GM12878 (cell line): Measurements from ENCODE around the gene NT5E. TPM values are rescaled to one million over a fixed set of nuclear protein-coding genes. Genes with fewer than 3 reads are reported as not detected.

Source experiments
- JUNB ChIP-seq: IDR thresholded peaks from 2 replicates; pipeline ENCODE4 v1.6.1; 2016; ENCODE audit warnings: antibody characterized with exemption, mild to moderate bottlenecking
- MYC ChIP-seq: IDR thresholded peaks from 2 replicates; pipeline ENCODE4 v1.6.1; 2011; ENCODE audit warnings: mild to moderate bottlenecking, low read length, moderate library complexity, inconsistent platforms; ENCODE audit not compliant: insufficient read depth, insufficient replicate concordance, insufficient read length, severe bottlenecking
- RAD51 ChIP-seq: fragments of 450-650 bp; IDR thresholded peaks from 2 replicates; pipeline ENCODE4 v1.6.1; 2016; ENCODE audit warnings: moderate library complexity, mild to moderate bottlenecking, inconsistent platforms
- SUZ12 ChIP-seq: fragments of 200-600 bp; sonication (generic); IDR thresholded peaks from one replicate; pipeline ENCODE4 v1.6.1; 2018; ENCODE audit warnings: antibody characterized with exemption, mild to moderate bottlenecking; ENCODE audit not compliant: unreplicated experiment
- ZNF274 ChIP-seq: IDR thresholded peaks from one replicate; pipeline ENCODE4 v1.8.0; 2011; ENCODE audit not compliant: insufficient read length, insufficient read depth
- polyA plus RNA-seq, 11 experiments: library from polyadenylated mRNA; depleted of rRNA in 4 of 11; unstranded in 6 of 11; stranded (reverse) in 5 of 11; fragments of >200 nt; fragmentation: Nextera tagmentation in 4 of 11; fragmentation: Illumina TruSeq in 1 of 11; extraction: Ambion mirVana in 4 of 11; extraction: Trizol in 1 of 11; gene quantifications; 1 replicate in 1 of 11; 2 replicates in 10 of 11; pipeline versions ENCODE4 v1.2.1 to v1.2.3, GENCODE V29; 2011 to 2016; ENCODE audit warnings: inconsistent platforms in 2 of 11, missing spikeins in 2 of 11, low read depth in 1 of 11
- total RNA-seq, 4 experiments: library from RNA; depleted of rRNA in 3 of 4; stranded (reverse); fragments of >200 nt in 3 of 4; fragmentation: Illumina TruSeq in 1 of 4; extraction: Trizol in 1 of 4; gene quantifications; 2 replicates each; pipeline versions ENCODE4 v1.2.1 to v1.2.3, GENCODE V29; 2013 to 2021
- TF ChIP-seq, protein P1 (sequence below): fragments of 450-650 bp; IDR thresholded peaks from 2 replicates; pipeline ENCODE4 v1.6.1; 2017; ENCODE audit warnings: mild to moderate bottlenecking, moderate library complexity
- TF ChIP-seq, protein P2 (sequence below): fragments of 450-650 bp; IDR thresholded peaks from 2 replicates; pipeline ENCODE4 v1.6.1; 2016; ENCODE audit warnings: mild to moderate bottlenecking, moderate library complexity, borderline replicate concordance

The NT5E gene
- total and polyA plus RNA-seq, 10 of the 15 experiments (the other 5 are each of a cell fraction or from before 2014, with no cell fraction given), result 1.9 to 9.7 (median 7.3) TPM

DNA sequence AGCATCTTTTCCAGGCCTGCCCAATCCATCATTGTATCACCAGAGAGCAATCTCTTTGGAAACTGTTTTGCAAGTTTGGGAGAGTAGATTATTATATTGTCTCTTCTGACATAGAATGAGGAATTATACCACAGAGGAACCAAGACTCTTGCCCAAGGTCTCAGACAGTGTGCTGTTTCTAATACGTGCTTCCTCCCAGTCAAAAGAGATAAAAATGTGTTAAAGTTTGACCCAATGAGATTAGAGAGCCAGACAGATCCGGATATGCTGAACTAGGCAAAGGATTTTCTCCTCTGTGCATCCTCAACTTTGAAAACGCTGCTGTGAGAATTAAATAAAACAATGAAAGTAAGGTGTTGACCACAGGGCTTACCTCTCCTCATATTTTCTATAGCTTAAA lies 18.6 kb upstream of the NT5E start (continued):
- TF ChIP-seq, protein P1, sequence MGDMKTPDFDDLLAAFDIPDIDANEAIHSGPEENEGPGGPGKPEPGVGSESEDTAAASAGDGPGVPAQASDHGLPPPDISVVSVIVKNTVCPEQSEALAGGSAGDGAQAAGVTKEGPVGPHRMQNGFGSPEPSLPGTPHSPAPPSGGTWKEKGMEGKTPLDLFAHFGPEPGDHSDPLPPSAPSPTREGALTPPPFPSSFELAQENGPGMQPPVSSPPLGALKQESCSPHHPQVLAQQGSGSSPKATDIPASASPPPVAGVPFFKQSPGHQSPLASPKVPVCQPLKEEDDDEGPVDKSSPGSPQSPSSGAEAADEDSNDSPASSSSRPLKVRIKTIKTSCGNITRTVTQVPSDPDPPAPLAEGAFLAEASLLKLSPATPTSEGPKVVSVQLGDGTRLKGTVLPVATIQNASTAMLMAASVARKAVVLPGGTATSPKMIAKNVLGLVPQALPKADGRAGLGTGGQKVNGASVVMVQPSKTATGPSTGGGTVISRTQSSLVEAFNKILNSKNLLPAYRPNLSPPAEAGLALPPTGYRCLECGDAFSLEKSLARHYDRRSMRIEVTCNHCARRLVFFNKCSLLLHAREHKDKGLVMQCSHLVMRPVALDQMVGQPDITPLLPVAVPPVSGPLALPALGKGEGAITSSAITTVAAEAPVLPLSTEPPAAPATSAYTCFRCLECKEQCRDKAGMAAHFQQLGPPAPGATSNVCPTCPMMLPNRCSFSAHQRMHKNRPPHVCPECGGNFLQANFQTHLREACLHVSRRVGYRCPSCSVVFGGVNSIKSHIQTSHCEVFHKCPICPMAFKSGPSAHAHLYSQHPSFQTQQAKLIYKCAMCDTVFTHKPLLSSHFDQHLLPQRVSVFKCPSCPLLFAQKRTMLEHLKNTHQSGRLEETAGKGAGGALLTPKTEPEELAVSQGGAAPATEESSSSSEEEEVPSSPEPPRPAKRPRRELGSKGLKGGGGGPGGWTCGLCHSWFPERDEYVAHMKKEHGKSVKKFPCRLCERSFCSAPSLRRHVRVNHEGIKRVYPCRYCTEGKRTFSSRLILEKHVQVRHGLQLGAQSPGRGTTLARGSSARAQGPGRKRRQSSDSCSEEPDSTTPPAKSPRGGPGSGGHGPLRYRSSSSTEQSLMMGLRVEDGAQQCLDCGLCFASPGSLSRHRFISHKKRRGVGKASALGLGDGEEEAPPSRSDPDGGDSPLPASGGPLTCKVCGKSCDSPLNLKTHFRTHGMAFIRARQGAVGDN, result no peak
- TF ChIP-seq MYC, result no peak
- TF ChIP-seq JUNB, result no peak
- no peak for TF ChIP-seq SUZ12
- TF ChIP-seq RAD51, result no peak
- no peak for TF ChIP-seq ZNF274
- TF ChIP-seq, protein P2, sequence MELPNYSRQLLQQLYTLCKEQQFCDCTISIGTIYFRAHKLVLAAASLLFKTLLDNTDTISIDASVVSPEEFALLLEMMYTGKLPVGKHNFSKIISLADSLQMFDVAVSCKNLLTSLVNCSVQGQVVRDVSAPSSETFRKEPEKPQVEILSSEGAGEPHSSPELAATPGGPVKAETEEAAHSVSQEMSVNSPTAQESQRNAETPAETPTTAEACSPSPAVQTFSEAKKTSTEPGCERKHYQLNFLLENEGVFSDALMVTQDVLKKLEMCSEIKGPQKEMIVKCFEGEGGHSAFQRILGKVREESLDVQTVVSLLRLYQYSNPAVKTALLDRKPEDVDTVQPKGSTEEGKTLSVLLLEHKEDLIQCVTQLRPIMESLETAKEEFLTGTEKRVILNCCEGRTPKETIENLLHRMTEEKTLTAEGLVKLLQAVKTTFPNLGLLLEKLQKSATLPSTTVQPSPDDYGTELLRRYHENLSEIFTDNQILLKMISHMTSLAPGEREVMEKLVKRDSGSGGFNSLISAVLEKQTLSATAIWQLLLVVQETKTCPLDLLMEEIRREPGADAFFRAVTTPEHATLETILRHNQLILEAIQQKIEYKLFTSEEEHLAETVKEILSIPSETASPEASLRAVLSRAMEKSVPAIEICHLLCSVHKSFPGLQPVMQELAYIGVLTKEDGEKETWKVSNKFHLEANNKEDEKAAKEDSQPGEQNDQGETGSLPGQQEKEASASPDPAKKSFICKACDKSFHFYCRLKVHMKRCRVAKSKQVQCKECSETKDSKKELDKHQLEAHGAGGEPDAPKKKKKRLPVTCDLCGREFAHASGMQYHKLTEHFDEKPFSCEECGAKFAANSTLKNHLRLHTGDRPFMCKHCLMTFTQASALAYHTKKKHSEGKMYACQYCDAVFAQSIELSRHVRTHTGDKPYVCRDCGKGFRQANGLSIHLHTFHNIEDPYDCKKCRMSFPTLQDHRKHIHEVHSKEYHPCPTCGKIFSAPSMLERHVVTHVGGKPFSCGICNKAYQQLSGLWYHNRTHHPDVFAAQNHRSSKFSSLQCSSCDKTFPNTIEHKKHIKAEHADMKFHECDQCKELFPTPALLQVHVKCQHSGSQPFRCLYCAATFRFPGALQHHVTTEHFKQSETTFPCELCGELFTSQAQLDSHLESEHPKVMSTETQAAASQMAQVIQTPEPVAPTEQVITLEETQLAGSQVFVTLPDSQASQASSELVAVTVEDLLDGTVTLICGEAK, result no peak
